Astrocyte of the spinal cord (primary cell): Measurements from ENCODE around the gene NCOA7.

Experiments used
- DNase-seq: peaks from one replicate; pipeline ENCODE4 v3.0.0; 2011; ENCODE audit warnings: low read depth, low spot score
- H3K4me3 ChIP-seq: 2 replicates; pipeline ENCODE4 v1.5.1; 2011; ENCODE audit warnings: low read depth, mild to moderate bottlenecking, low read length, moderate library complexity
- CTCF ChIP-seq: IDR thresholded peaks from 2 replicates; pipeline ENCODE4 v1.5.1; 2012; ENCODE audit warnings: low read depth, mild to moderate bottlenecking, low read length, inconsistent platforms
- in situ Hi-C: cut with HindIII; loops from 2 replicates; pipeline ENCODE4 v1.10.0; 2017; ENCODE audit warnings: low sequenced_read_pairs

The NCOA7 gene

GRCh38 chr6:125871365-125871764 lies 80.6 kb downstream of the NCOA7 start:
- no peak for DNase-seq
- in situ Hi-C loops: no loop called here
- no peak overlapping the region for H3K4me3 ChIP-seq
- no peak for TF ChIP-seq CTCF

- in situ Hi-C loops: no loop called here
- no peak for TF ChIP-seq CTCF
- H3K4me3 ChIP-seq: no peak overlapping the region
- no peak for DNase-seq
These were observed 81.6 kb downstream of the NCOA7 start for GRCh38 chr6:125872259-125872921.

GRCh38 chr6:125882243-125882642 lies 91.5 kb downstream of the NCOA7 start:
- TF ChIP-seq CTCF: no peak
- no peak overlapping the region for H3K4me3 ChIP-seq
- in situ Hi-C loops: no loop called here
- no peak for DNase-seq

- in situ Hi-C loops: no loop called here
- DNase-seq: no peak
- TF ChIP-seq CTCF: no peak
- no peak overlapping the region for H3K4me3 ChIP-seq
These were observed 94.0 kb downstream of the NCOA7 start for GRCh38 chr6:125884634-125885371.

GRCh38 chr6:125886021-125886420 lies 95.3 kb downstream of the NCOA7 start:
- in situ Hi-C loops: no loop called here
- no peak for TF ChIP-seq CTCF
- no peak for DNase-seq
- H3K4me3 ChIP-seq: no peak overlapping the region

GRCh38 chr6:125886914-125887313 lies 96.2 kb downstream of the NCOA7 start:
- in situ Hi-C loops: no loop called here
- no peak overlapping the region for H3K4me3 ChIP-seq
- DNase-seq: no peak
- no peak for TF ChIP-seq CTCF
